Brain microvascular endothelial cell (primary cell): ENCODE results near the gene APRT.

Experiments used
- DNase-seq: peaks from one replicate; pipeline ENCODE4 v3.0.0-alpha.2; 2020
- H3K27ac ChIP-seq: fragments of 250-450 bp; sonication (Bioruptor Pico); 2 replicates; pipeline ENCODE4 v1.5.1; 2020; ENCODE audit warnings: mild to moderate bottlenecking, moderate library complexity
- H3K27me3 ChIP-seq: fragments of 250-450 bp; sonication (Bioruptor Pico); replicated peaks from 2 replicates; pipeline ENCODE4 v1.5.1; 2020; ENCODE audit warnings: mild to moderate bottlenecking
- H3K36me3 ChIP-seq: fragments of 250-450 bp; sonication (Bioruptor Pico); replicated peaks from 2 replicates; pipeline ENCODE4 v1.5.1; 2020; ENCODE audit warnings: mild to moderate bottlenecking
- H3K4me3 ChIP-seq: 2 replicates; pipeline ENCODE4 v1.5.1; 2011; ENCODE audit warnings: low read depth, mild to moderate bottlenecking, control low read depth, low read length, moderate library complexity
- in situ Hi-C: cut with HindIII; loops from 2 replicates; pipeline ENCODE4 v1.10.0; 2017; ENCODE audit warnings: low sequenced_read_pairs, low pct_ligation_motif_present
- TF ChIP-seq, protein P1 (sequence below): IDR thresholded peaks from 2 replicates; pipeline ENCODE4 v1.5.1; 2011; ENCODE audit warnings: low read depth, mild to moderate bottlenecking, moderate library complexity, low read length, control low read depth, inconsistent platforms; ENCODE audit errors: missing control alignments

APRT gene

DNA sequence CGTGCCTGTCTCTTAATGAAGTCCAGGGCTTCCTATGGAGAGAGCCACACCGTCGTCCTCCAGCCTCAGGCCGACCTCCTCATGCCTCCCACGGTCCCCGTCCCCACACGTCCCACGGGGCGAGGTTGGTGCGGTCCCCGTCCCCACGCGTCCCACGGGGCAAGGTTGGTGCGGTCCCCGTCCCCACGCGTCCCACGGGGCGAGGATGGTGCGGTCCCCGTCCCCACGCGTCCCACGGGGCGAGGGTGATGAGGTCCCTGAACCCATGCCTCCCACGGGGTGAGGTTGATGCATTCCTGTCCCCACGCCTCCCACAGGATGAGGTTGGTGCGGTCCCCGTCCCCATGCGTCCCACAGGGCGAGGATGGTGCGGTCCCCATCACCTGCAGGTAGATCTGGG, 24.1 kb upstream of the APRT start:
- Histone ChIP-seq H3K27me3 (no peaks in the 10 kb centered on the region), H3K4me3 (no peak overlapping the region), H3K27ac (no peak overlapping the region), H3K36me3 (peaks cover 17% of the 10 kb centered on the region)
- in situ Hi-C loops: no loop called here
- TF ChIP-seq, protein P1, sequence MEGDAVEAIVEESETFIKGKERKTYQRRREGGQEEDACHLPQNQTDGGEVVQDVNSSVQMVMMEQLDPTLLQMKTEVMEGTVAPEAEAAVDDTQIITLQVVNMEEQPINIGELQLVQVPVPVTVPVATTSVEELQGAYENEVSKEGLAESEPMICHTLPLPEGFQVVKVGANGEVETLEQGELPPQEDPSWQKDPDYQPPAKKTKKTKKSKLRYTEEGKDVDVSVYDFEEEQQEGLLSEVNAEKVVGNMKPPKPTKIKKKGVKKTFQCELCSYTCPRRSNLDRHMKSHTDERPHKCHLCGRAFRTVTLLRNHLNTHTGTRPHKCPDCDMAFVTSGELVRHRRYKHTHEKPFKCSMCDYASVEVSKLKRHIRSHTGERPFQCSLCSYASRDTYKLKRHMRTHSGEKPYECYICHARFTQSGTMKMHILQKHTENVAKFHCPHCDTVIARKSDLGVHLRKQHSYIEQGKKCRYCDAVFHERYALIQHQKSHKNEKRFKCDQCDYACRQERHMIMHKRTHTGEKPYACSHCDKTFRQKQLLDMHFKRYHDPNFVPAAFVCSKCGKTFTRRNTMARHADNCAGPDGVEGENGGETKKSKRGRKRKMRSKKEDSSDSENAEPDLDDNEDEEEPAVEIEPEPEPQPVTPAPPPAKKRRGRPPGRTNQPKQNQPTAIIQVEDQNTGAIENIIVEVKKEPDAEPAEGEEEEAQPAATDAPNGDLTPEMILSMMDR: no peak
- DNase-seq: no peak

DNA sequence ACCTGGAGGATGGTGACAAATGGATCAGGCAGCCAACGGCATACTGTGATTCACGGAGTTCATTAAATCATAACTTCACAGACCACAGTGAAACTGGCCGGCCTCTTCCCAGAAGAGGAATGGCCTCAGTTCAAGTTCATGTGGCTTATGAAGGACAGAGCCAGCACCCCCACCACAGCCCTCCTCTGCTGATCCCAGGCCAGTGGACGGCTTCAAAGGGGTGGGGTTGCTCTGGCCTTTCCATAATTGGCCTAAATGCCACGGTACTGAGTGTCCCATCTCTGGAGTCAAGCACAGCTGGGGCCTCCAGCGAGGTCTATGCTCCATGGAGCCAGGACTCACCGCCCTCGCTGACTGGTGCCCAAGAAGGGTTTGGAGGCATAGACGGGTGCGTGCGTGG, 23.7 kb upstream of the APRT start:
- TF ChIP-seq, protein P1: no peak
- no peak for DNase-seq
- Histone ChIP-seq H3K27me3 (no peaks in the 10 kb centered on the region), H3K27ac (no peak overlapping the region), H3K36me3 (peaks cover 13% of the 10 kb centered on the region), H3K4me3 (no peak overlapping the region)
- in situ Hi-C loops: no loop called here

DNA sequence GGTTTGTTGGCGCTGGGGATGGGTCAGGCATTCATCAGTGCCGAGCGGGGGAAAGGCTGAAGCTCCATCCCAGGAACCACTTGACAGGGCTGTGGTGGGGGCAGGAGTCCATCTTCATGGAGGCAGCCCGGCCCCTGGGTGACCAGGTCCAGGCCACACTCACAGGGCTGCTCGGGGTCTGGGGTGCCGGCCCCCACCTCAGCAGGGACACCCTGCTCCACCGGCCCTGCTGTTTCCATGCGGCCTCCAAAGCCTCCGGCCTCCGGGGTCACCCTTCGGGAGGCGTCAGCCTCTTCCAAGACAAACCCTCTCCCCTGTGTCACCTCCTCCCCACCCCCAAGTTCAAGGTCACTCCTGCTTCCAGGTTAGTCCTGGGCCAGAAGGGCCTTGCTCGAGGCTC, 22.9 kb upstream of the APRT start:
- no peak for DNase-seq
- peaks cover 10% of the 10 kb centered on the region for H3K36me3 ChIP-seq
- in situ Hi-C loops: no loop called here
- TF ChIP-seq, protein P1: no peak
- H3K4me3 ChIP-seq: no peak overlapping the region
- no peaks in the 10 kb centered on the region for H3K27me3 ChIP-seq
- no peak overlapping the region for H3K27ac ChIP-seq

DNA sequence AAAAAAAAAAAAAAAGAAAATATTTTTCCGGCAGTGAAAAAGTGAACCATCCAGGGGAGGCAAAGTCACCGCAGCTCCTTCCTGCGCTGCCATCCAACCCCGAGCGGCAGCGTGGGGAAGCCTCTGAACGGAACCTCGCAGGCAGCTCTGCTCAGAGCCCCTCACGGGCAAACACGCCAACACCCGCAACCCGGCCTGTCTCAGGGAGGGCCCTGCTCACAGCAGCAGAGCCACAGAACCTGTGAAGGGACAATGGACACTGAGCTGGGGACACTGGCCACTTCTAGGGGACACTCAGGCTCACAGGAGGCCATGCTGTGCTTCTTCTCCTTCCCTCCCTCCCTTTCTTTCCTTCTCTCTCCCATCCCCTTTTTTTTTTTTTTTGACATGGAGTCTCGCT, 21.4 kb upstream of the APRT start:
- H3K27ac ChIP-seq: no peak overlapping the region
- no peaks in the 10 kb centered on the region for H3K27me3 ChIP-seq
- no peak for DNase-seq
- TF ChIP-seq, protein P1: no peak
- H3K4me3 ChIP-seq: no peak overlapping the region
- H3K36me3 ChIP-seq: no peaks in the 10 kb centered on the region
- in situ Hi-C loops: no loop called here

DNA sequence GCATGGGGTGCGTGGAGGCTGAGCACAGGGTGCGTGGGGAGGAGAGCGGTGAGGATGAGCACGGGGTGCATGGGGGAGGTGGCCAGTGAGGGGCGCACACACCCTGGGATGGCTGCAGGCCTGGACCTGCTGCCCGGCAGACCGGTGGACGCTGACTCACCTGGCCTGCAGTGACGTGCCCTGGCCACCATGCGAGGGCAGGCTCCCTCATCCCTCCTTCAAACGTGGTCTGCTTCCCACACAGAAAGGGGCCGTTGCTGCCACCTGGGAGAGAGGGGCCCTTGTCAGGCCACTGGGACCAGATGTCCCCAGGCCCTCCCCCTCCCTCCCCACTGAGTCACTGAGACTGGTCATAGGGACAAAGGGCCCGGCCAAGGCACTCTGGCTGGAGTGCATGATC, 20.1 kb upstream of the APRT start:
- no peak for DNase-seq
- H3K27me3 ChIP-seq: no peaks in the 10 kb centered on the region
- in situ Hi-C loops: no loop called here
- H3K27ac ChIP-seq: no peak overlapping the region
- TF ChIP-seq, protein P1: peak; percentile 33
- H3K36me3 ChIP-seq: no peaks in the 10 kb centered on the region
- no peak overlapping the region for H3K4me3 ChIP-seq

DNA sequence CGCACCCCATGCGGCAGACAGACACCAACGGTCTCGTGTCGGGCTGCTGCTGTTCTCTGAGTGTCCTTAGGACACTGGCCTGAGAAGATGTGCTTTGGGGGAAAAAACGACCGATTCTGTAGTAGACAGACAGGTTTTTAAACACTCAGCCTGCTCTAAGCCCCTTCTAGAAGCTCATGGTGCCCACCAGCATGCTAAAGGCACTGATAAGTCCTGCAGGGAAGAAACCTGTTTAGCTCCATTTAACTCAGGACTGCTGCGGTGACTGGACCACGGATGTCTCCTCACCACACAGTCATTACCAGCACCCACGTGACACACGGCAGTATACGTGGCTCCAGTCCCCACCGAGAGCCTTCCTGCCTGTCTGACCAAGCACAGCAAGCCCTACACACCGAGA, 19.1 kb upstream of the APRT start:
- H3K36me3 ChIP-seq: no peaks in the 10 kb centered on the region
- H3K27ac ChIP-seq: no peak overlapping the region
- in situ Hi-C loops: no loop called here
- H3K27me3 ChIP-seq: no peaks in the 10 kb centered on the region
- DNase-seq: no peak
- TF ChIP-seq, protein P1: no peak
- H3K4me3 ChIP-seq: no peak overlapping the region
